GM18507 (cell line): ENCODE measurements around the gene BUD13.
"Not testable (repeated sequence)": the region's sequence is repeated elsewhere in the genome, so short reads cannot be mapped to it uniquely, and the experiment has no call there.

Source experiments
- DNase-seq: peaks from one replicate; pipeline ENCODE4 v3.0.0; 2011; ENCODE audit warnings: low read depth; ENCODE audit not compliant: insufficient read length; ENCODE audit errors: extremely low spot score
- FAIRE-seq: peaks from 2 replicates; lab custom pipeline; 2011; peaks lifted over from hg19 to GRCh38; lab: Jason Lieb, UNC

The BUD13 gene

GRCh38 chr11:116772443-116773202 is at the start of gene BUD13:
Gene BUD13 (minus strand): TSS chr11:116772987. CDS start chr11:116772964, 23 bp downstream.
- peak; percentile 87 for DNase-seq
- FAIRE-seq: peak; percentile 93

- no peak for DNase-seq
- no peak for FAIRE-seq
Observed at GRCh38 chr11:116822575-116822974, 49.8 kb upstream of the BUD13 start.

GRCh38 chr11:116821050-116821918 is 48.5 kb upstream of the BUD13 start:
- no peak for DNase-seq
- no peak for FAIRE-seq

DNA sequence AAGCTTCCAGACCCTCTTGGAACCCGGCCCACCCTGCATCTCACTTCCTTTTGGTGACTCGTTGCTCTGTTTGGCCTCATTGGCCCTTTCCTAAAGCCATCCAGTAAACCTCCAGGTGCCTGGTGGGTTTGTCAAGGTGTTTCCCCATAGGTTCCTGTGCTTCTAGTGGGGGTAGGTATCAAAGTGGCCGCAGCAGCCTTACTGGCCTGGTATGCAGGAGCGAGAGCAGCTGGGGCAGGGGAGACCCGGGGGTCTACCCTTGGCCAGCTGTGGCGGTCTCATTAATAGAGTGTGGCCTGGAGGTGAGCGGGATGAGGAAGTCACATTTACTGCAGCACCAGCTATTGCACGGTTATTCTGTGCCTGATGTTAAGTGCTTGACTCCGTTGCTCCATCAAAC is 46.3 kb upstream of the BUD13 start:
- FAIRE-seq (no peak), DNase-seq (no peak)

DNA sequence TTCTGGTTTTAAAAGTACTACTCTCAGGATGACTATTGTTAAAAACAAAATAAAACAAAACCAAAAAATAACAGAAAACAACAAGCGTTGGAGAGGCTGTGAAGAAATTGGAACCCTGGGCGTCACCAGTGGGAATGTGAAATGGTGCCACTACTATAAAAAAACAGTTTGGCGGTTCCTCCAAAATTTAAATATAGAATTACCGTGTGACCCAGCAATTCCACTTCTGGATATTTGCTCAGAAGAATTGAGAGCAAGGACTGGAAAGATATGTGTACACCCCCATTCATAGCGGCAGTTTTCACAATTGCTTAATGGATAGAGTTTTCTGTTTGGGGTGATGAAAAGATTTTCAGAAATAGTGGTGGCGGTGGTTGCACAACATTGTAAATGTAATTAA is 41.7 kb upstream of the BUD13 start:
- DNase-seq: no peak
- no peak for FAIRE-seq

GRCh38 chr11:116813781-116814471 is 41.1 kb upstream of the BUD13 start:
- DNase-seq (no peak), FAIRE-seq (no peak)

GRCh38 chr11:116813170-116813569 is 40.4 kb upstream of the BUD13 start:
- DNase-seq (no peak), FAIRE-seq (no peak)

GRCh38 chr11:116812109-116812508 is 39.3 kb upstream of the BUD13 start:
- no peak for FAIRE-seq
- no peak for DNase-seq

- no peak for FAIRE-seq
- no peak for DNase-seq
Observed at GRCh38 chr11:116811194-116811593, 38.4 kb upstream of the BUD13 start.

DNA sequence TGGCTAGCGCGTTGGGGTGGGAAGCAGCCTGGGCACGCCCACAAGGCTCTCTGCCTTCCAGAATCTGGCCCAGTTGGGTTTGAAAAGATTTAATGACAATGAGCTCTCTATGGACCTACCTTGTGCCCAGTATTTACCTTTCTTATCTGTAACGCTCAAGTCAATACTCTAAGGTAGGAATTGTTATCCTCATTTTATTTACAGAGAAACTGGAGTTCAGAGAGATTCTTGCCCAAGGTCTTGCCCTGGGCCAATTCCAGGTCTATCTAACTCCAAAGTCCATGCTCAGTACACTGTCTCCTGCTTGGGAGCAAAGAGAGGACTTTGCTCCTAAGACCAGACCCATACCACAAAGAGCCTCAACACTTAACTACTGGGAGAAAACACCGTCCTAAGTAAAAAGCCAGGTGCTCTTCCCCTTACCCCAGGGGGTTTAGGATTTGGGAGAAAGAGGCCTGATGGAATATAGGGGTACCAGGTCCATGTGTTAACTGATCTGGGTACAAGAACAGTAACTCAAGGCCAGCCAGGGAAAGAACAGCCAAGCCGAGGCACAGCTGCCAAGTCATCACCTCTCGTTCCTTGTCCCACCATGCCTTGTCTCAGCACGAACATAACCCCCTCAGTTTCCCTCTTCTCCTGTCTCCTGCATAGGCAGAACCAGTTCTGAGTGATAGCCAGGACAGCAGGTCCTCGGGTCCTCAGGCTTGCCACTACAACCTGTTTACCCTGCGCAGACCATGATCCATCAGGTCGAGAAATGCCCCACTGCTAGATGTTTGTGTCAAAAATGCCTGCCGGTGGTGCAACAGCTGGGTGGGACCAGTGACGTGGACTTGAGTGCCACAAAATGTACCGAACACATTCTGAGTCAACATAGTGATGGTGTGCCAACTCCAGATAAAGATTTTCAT is 35.7 kb upstream of the BUD13 start:
- DNase-seq (no peak), FAIRE-seq (no peak)

GRCh38 chr11:116807601-116808261 is 34.9 kb upstream of the BUD13 start:
- DNase-seq (no peak), FAIRE-seq (no peak)

GRCh38 chr11:116804001-116804400 is 31.2 kb upstream of the BUD13 start:
- no peak for FAIRE-seq
- DNase-seq: no peak

DNA sequence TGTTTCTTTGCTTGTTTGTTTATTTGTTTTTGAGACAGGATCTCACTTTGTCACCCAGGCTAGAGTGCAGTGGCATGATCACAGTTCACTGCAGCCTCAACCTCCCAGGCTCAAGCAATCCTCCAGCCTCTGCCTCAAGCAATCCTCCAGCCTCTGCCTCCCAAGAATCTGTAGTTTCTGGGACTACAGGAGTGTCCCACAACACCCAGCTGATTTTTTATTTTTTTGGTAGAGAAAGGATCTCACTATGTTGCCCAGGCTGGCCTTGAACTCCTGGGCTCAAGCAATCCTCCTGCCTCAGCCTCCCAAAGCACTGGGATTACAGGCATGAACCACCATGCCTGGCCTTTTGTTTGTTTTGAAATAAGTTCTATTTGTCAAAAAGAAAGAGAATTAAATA is 28.9 kb upstream of the BUD13 start:
- DNase-seq, FAIRE-seq: not testable (repeated sequence)

DNA sequence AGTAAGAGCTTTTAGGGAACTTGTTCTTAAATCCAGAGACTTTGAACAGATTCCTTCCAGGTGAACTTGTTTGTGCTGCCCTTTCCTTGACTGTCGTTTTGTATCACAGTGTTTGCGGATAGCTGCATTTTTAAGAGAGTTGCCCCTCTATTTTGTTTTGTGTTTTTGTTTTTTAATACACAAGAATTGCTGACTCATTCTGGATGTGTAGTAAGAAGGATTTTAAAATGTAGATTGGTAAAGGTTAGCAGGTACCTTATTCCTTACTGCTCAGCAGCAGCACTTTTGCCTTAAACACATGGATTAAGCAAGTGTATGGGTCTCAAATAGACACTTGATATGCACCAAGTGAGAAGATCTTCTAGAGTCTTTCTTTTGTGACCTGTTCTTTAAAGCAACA is 27.8 kb upstream of the BUD13 start:
- FAIRE-seq: no peak
- no peak for DNase-seq

GRCh38 chr11:116798368-116798767 is 25.6 kb upstream of the BUD13 start:
- DNase-seq (no peak), FAIRE-seq (no peak)

GRCh38 chr11:116797816-116798215 is 25.0 kb upstream of the BUD13 start:
- DNase-seq (no peak), FAIRE-seq (no peak)

DNA sequence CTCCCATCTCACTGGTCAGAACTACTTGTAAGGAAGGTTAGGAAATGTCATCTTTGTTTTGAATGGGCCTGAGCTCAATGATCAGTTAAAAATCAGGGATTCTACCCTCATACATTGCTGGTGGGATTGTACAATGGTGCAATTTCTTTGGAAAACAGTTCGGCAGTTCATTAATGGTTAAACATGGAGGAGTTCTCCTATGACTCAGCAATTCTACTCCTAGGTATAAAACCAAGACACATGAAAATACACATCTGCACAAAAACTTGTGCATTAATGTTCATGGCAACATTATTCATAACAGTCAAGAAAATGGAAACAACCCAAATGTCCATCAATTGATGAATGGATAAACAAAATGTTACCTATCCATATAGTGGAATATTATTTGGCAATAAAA is 23.8 kb upstream of the BUD13 start:
- DNase-seq: no peak
- no peak for FAIRE-seq

DNA sequence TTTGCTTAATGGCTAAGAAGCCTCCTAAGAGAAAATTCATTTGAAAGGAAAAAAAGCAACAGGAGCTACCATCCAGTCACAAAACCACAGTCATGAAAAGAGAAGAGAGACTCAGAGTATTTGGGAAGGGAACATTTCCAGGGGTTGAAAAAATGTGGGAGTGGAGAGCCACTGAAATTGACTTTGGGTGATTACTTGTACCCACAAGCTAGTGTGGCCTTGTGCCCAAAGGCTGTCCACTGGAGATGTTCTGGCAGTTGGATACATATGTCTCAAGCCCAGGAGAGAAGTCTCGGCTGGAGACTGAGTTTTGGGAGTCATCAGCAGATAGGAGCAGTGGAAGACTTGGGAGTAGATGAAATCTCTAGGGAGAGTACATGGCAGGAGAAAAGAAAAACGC is 22.1 kb upstream of the BUD13 start:
- DNase-seq: no peak
- no peak for FAIRE-seq

DNA sequence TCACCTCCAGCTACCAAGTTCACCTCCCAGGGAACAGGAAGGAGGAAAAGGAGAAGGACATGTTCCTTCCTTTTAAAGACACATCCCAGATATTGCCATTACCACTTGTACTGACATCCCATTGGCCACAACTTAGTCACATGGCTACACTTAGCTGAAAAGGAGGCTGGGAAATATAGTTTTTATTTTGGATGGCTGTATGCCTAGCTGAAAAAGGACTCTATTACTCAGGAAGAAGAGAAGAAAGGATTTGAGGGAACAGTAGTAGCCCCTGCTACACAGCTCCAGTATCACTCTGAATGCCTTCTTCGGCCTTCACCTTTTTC is 20.9 kb upstream of the BUD13 start:
- FAIRE-seq: no peak
- no peak for DNase-seq
